Right atrium auricular region (tissue), 2 donors: ENCODE measurements around the gene SCUBE2. TPM values are rescaled to one million over a fixed set of nuclear protein-coding genes. Genes with fewer than 3 reads are reported as not detected.

Source experiments
- DNase-seq: peaks from one replicate; pipeline ENCODE4 v3.0.0-alpha.2; 2019; ENCODE audit warnings: low spot score
- H3K27ac ChIP-seq, 2 donors: fragments of 200-600 bp; sonication (generic); 1 replicate in 1 of 2; 2 replicates in 1 of 2; pipeline ENCODE4 v1.5.1; 2016 to 2019
- H3K27me3 ChIP-seq, 2 donors: fragments of 200-600 bp; sonication (generic); one replicate each; pipeline versions ENCODE4 v1.5.1 to v1.6.0; 2017 to 2019
- H3K36me3 ChIP-seq: fragments of 200-600 bp; sonication (generic); one replicate; pipeline ENCODE4 v1.5.1; 2016
- H3K4me1 ChIP-seq, 2 donors: fragments of 200-600 bp; sonication (generic); one replicate each; pipeline versions ENCODE4 v1.5.1 to v1.6.0; 2017 to 2019
- H3K4me3 ChIP-seq, 2 donors: fragments of 200-600 bp; sonication (generic); 1 replicate in 1 of 2; 2 replicates in 1 of 2; pipeline ENCODE4 v1.5.1; 2017 to 2019; ENCODE audit warnings: mild to moderate bottlenecking in 1 of 2, moderate library complexity in 1 of 2
- H3K9me3 ChIP-seq, 2 donors: fragments of 200-600 bp; sonication (generic); one replicate each; pipeline ENCODE4 v1.5.1; 2019
- CTCF ChIP-seq, 2 donors: fragments of 200-600 bp; sonication (generic); IDR thresholded peaks; one replicate each; pipeline ENCODE4 v1.5.1; 2019; ENCODE audit warnings: antibody characterized with exemption in 2 of 2
- total RNA-seq, 2 donors: library from RNA; depleted of rRNA; stranded (reverse); fragments of >200 nt; gene quantifications; one replicate each; pipeline ENCODE4 v1.1.0, GENCODE V29; 2016

SCUBE2 gene
- total RNA-seq, 2 donors from 2014 or later = 0.63 to 1.6 TPM

DNA sequence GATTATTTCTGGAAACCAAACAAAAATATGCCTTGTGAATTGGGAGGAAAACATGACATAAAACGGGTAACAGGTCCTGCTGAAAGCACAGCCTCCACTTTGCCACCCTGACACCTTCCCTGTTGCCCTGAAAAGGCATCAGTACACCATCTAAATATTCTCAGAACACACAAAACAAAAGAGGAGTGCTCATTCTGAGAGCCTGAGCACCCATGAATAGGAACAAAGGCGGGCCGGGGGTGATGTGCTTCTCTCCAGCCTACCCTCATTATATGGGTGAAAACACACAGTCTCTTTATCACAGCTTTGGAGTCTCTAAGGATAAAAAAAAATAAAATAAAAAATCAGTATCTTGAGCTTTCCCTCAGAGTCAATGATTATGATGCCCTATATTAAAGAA lies 19.7 kb downstream of the SCUBE2 start:
- no peak for DNase-seq
- no peaks in the 10 kb centered on the region for H3K27me3 ChIP-seq
- no peak overlapping the region for H3K27ac ChIP-seq
- no peaks in the 10 kb centered on the region for H3K36me3 ChIP-seq
- no peaks in the 10 kb centered on the region for H3K4me1 ChIP-seq
- no peaks in the 10 kb centered on the region for H3K9me3 ChIP-seq
- TF ChIP-seq CTCF (IDR thresholded peaks at IDR 0.05) = no peak
- no peak overlapping the region for H3K4me3 ChIP-seq

- H3K27ac ChIP-seq = no peak overlapping the region
- H3K4me1 ChIP-seq = no peaks in the 10 kb centered on the region
- H3K4me3 ChIP-seq = no peak overlapping the region
- DNase-seq = no peak
- H3K27me3 ChIP-seq = no peaks in the 10 kb centered on the region
- no peaks in the 10 kb centered on the region for H3K9me3 ChIP-seq
- no peaks in the 10 kb centered on the region for H3K36me3 ChIP-seq
- TF ChIP-seq CTCF (IDR thresholded peaks at IDR 0.05) = no peak
These were observed 20.5 kb downstream of the SCUBE2 start for GRCh38 chr11:9070749-9071491.

DNA sequence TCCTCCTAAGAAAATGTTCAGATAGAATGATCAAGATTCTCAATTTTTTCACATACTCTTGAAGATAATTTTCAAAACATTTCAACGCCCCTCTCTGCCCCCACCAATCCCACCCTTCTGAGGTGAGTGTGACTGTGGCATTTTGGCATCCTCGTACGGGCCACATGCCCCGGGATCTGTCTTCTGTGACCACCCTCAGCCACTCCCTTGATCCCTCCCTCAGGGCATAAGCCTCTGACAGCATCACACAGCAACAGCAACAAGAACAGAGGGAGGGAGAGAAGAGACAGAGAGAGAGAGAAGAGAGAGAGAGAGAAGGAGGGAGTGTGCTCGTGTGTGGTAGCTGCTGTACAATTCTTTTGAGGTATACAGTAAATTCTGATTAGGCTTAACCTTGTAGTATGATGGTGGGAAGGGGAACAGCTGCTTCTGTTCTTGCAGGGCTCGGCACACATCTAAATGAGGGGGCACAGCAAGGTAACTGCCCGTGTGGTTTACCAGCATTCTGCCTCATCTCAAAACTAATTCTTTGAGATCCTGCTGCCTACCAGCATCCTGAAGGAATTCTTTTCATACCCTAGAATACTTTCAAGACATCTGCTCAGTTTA lies 21.4 kb downstream of the SCUBE2 start:
- H3K4me3 ChIP-seq = no peak overlapping the region
- H3K36me3 ChIP-seq = no peaks in the 10 kb centered on the region
- no peak overlapping the region for H3K27ac ChIP-seq
- H3K9me3 ChIP-seq = no peaks in the 10 kb centered on the region
- no peaks in the 10 kb centered on the region for H3K27me3 ChIP-seq
- DNase-seq = no peak
- no peaks in the 10 kb centered on the region for H3K4me1 ChIP-seq
- no peak for TF ChIP-seq CTCF (IDR thresholded peaks at IDR 0.05)

GRCh38 chr11:9069256-9069655 lies 22.1 kb downstream of the SCUBE2 start:
- Histone ChIP-seq H3K27me3 (no peaks in the 10 kb centered on the region), H3K4me3 (no peak overlapping the region), H3K9me3 (no peaks in the 10 kb centered on the region), H3K27ac (no peak overlapping the region), H3K36me3 (no peaks in the 10 kb centered on the region), H3K4me1 (no peaks in the 10 kb centered on the region)
- no peak for TF ChIP-seq CTCF (IDR thresholded peaks at IDR 0.05)
- no peak for DNase-seq

DNA sequence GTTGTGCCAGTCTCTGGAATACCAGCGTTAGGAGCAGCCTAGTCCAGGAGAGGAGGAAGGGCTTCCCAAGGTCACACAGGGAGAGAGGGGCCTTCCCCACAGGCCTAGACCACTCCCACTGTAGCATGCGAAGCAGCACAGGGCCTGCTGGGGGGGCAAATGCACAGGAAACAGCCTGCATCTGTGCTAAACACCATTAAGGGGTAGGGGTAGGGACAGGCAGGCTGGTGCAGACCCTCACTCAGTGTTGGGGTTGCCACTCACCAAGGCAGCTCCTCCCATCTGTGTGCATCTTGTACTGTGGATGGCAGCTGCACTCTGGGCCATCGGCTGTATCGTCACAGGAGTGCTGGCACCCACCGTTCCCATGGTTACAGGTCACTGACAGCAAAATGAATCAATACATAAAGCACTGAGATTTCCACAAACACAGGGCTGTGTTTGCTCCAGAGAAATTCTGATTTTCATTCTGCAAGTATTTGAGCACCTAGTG lies 24.9 kb downstream of the SCUBE2 start:
- Histone ChIP-seq H3K27ac (no peak overlapping the region), H3K9me3 (no peaks in the 10 kb centered on the region), H3K36me3 (no peaks in the 10 kb centered on the region), H3K4me1 (no peaks in the 10 kb centered on the region), H3K4me3 (no peak overlapping the region), H3K27me3 (no peaks in the 10 kb centered on the region)
- no peak for DNase-seq
- no peak for TF ChIP-seq CTCF (IDR thresholded peaks at IDR 0.05)
